CD4-positive, alpha-beta T cell (primary cell): ENCODE data around the gene UBE2I. TPM values are rescaled to one million over a fixed set of nuclear protein-coding genes. Genes with fewer than 3 reads are reported as not detected.

Source experiments
- ATAC-seq: fragments of 200-7000 bp; cut with Tn5 transposase; one replicate; pipeline ENCODE4 v1.10.0; 2022; ENCODE audit warnings: mild to moderate bottlenecking; ENCODE audit not compliant: poor library complexity
- CTCF ChIA-PET: fragments of 350-600 bp; sonication (Branson Sonifier 250); formaldehyde crosslinking; loops from one replicate; lab custom pipeline; 2021; ENCODE audit warnings: antibody characterized with exemption, inconsistent platforms; lab: Charles Lee
- POLR2A ChIA-PET: fragments of 350-600 bp; sonication (Branson Sonifier 250); formaldehyde crosslinking; loops from one replicate; lab custom pipeline; 2021; ENCODE audit warnings: antibody characterized with exemption, inconsistent platforms; lab: Charles Lee
- DNase-seq, 14 experiments: peaks; one replicate each; pipeline ENCODE4 v3.0.0-alpha.2; 2013 to 2020; ENCODE audit warnings: mixed read lengths in 2 of 14
- H3K27ac ChIP-seq, 2 donors: one replicate each; pipeline versions ENCODE4 v1.5.1 to v1.7.0; 2013; ENCODE audit warnings: low read length in 2 of 2, low read depth in 1 of 2, mild to moderate bottlenecking in 1 of 2
- H3K27me3 ChIP-seq, 2 experiments: 1 replicate in 1 of 2; 2 replicates in 1 of 2; pipeline versions ENCODE4 v1.6.1 to v1.7.0; 2013; ENCODE audit warnings: low read length in 2 of 2, control low read depth in 1 of 2, mild to moderate bottlenecking in 1 of 2, moderate library complexity in 1 of 2; ENCODE audit not compliant: insufficient read depth in 2 of 2, control insufficient read depth in 1 of 2
- H3K36me3 ChIP-seq: one replicate; pipeline ENCODE4 v1.6.1; 2013; ENCODE audit warnings: low read length, control low read depth; ENCODE audit not compliant: insufficient read depth
- H3K4me1 ChIP-seq: one replicate; pipeline ENCODE4 v1.6.1; 2013; ENCODE audit warnings: low read length, control low read depth; ENCODE audit not compliant: insufficient read depth
- H3K4me3 ChIP-seq: one replicate; pipeline ENCODE4 v1.5.1; 2013; ENCODE audit warnings: mild to moderate bottlenecking, low read length, moderate library complexity
- H3K9me3 ChIP-seq, 2 experiments: 1 replicate in 1 of 2; 2 replicates in 1 of 2; pipeline versions ENCODE4 v1.6.1 to v1.7.0; 2013; ENCODE audit warnings: low read length in 2 of 2, mild to moderate bottlenecking in 2 of 2, control low read depth in 1 of 2, moderate library complexity in 1 of 2; ENCODE audit not compliant: control insufficient read depth in 1 of 2, insufficient read depth in 1 of 2
- H3K27ac Mint-ChIP-seq: one replicate; pipeline ENCODE4 v1.8.0; 2020; ENCODE audit warnings: mixed read lengths
- H3K27me3 Mint-ChIP-seq: one replicate; pipeline ENCODE4 v1.8.0; 2021; ENCODE audit warnings: mixed read lengths
- H3K36me3 Mint-ChIP-seq: one replicate; pipeline ENCODE4 v1.8.0; 2021; ENCODE audit warnings: low read depth, mixed read lengths
- H3K4me1 Mint-ChIP-seq: one replicate; pipeline ENCODE4 v1.8.0; 2021; ENCODE audit warnings: low read depth, mixed read lengths
- H3K4me3 Mint-ChIP-seq: one replicate; pipeline ENCODE4 v1.8.0; 2020; ENCODE audit warnings: mild to moderate bottlenecking, mixed read lengths
- H3K9me3 Mint-ChIP-seq: one replicate; pipeline ENCODE4 v1.8.0; 2020; ENCODE audit warnings: mixed read lengths
- intact Hi-C, 2 experiments: fragments of 100-400 bp; cut with DNase I in 1 of 2; cut with micrococcal nuclease in 1 of 2; formaldehyde crosslinking; loops; one replicate each; pipeline versions ENCODE4 v1.15.1 to v1.9.0; 2023 to 2025; cut with DNase I, micrococcal nuclease
- total RNA-seq, 174 experiments: library from RNA in 2 of 174; stranded (reverse) in 2 of 174; gene quantifications; one replicate each; pipeline ENCODE4 v1.2.3 and lab custom pipeline; 2021 to 2026
- TF ChIP-seq, protein P1 (sequence below): fragments of 200-600 bp; IDR thresholded peaks from one replicate; pipeline ENCODE4 v1.8.0; 2022; ENCODE audit warnings: antibody characterized with exemption, mild to moderate bottlenecking

UBE2I gene
- total RNA-seq, 2 experiments from 2014 or later, result 247 to 252 TPM

DNA sequence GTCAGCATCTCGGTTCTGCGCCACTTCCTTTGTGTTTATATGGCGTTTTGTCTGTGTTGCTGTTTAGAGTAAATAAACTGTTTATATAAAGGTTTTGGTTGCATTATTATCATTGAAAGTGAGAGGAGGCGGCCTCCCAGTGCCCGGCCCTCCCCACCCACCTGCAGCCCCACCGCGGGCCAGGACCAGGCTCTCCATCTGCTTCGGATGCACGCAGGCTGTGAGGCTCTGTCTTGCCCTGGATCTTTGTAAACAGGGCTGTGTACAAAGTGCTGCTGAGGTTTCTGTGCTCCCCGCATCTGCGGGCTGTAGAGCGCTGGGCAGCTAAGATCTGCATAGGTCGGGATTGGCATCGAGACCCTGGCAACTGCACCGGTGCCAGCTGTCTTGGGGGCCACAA is 15.8 kb downstream of the UBE2I start:
- ChIA-PET CTCF (no interaction called here), POLR2A (no interaction called here)
- peaks cover 0 to 6% of the 10 kb centered on the region in 2 experiments for H3K9me3 ChIP-seq
- DNase-seq (no peak), ATAC-seq (no peak)
- Mint-ChIP-seq H3K27ac (no peak overlapping the region), H3K4me1 (no peaks in the 10 kb centered on the region), H3K9me3 (no peaks in the 10 kb centered on the region), H3K4me3 (no peak overlapping the region), H3K36me3 (peaks cover 26% of the 10 kb centered on the region), H3K27me3 (no peaks in the 10 kb centered on the region)
- intact Hi-C loops, result no loop called here
- H3K27ac ChIP-seq, result no peak overlapping the region
- H3K4me1 ChIP-seq, result no peaks in the 10 kb centered on the region
- H3K4me3 ChIP-seq, result no peak overlapping the region
- TF ChIP-seq, protein P1, sequence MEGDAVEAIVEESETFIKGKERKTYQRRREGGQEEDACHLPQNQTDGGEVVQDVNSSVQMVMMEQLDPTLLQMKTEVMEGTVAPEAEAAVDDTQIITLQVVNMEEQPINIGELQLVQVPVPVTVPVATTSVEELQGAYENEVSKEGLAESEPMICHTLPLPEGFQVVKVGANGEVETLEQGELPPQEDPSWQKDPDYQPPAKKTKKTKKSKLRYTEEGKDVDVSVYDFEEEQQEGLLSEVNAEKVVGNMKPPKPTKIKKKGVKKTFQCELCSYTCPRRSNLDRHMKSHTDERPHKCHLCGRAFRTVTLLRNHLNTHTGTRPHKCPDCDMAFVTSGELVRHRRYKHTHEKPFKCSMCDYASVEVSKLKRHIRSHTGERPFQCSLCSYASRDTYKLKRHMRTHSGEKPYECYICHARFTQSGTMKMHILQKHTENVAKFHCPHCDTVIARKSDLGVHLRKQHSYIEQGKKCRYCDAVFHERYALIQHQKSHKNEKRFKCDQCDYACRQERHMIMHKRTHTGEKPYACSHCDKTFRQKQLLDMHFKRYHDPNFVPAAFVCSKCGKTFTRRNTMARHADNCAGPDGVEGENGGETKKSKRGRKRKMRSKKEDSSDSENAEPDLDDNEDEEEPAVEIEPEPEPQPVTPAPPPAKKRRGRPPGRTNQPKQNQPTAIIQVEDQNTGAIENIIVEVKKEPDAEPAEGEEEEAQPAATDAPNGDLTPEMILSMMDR, result no peak
- H3K27me3 ChIP-seq, result peaks cover 0 to 2% of the 10 kb centered on the region in 2 experiments
- H3K36me3 ChIP-seq, result peaks cover 49% of the 10 kb centered on the region

DNA sequence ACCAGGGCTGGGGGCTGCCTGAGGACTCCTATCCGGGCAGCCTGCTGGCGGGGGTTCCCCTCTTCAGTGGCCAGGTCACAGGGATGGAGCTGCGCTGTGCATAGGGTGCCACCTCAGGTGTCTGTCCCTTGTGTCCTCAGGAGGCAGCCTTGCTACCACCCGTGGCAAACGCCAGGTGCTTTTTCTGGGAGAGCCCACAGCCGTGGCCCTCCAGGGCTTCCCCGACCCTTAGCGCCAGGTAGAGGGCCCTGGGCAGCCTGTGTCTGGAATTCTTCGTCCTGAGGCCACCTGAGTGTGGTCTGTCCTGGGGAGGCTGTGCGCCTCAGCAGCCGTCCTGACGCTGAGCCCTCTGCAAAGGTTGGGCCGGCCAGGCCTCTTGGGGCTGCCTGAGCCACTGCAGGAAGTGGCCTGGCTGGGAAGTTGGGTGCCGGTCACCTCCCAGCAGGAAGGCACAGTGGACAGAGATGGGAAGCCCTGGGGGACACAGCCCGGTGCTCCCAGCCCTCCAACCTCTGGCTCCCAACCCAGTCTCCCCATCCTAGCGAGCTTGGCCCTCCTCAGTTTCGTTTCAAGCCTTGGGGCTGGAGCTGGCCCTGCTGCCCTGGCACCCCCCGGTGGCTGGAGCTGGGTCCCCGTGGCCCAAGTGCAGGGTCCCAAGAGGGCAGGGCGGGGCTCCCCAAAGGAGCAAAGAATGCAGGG is 16.4 kb downstream of the UBE2I start:
- TF ChIP-seq, protein P1, result no peak
- intact Hi-C loops, result no loop called here
- Mint-ChIP-seq H3K4me3 (no peak overlapping the region), H3K36me3 (peaks cover 24% of the 10 kb centered on the region), H3K27ac (no peak overlapping the region), H3K4me1 (no peaks in the 10 kb centered on the region), H3K9me3 (no peaks in the 10 kb centered on the region), H3K27me3 (no peaks in the 10 kb centered on the region)
- POLR2A ChIA-PET, result interaction anchor here (1.4 kb wide), 1 partner anchor 16 kb away, joined by 4 read pairs; the partner anchor contains the start of gene UBE2I
- Histone ChIP-seq H3K4me1 (peaks cover 1% of the 10 kb centered on the region), H3K27me3 (peaks cover 0 to 4% of the 10 kb centered on the region in 2 experiments), H3K4me3 (no peak overlapping the region), H3K9me3 (peaks cover 0 to 12% of the 10 kb centered on the region in 2 experiments), H3K36me3 (peaks cover 44% of the 10 kb centered on the region), H3K27ac (no peak overlapping the region)
- ATAC-seq (no peak), DNase-seq (no peak)
- CTCF ChIA-PET, result no interaction called here

DNA sequence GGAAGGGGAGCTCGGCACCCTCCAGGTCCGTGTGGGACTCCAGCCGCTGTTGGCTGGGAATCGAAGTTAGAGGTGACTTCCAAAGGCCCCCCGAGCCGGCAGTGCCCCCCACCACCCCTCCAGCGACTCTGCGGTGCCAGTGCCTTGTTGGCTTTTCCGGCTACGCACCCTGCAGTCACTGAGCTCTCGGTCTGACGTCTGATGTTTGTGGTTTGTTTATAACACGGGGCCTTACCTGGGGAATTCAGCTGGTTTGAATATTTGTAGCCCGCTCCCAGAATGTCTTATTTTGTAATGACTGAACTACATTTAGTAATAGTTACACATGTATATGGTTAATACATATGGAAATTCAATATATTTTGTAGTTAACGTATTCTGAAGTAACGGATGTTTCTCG is 17.0 kb downstream of the UBE2I start:
- no peak overlapping the region for H3K27ac ChIP-seq
- H3K9me3 ChIP-seq, result peaks cover 0 to 15% of the 10 kb centered on the region in 2 experiments
- POLR2A ChIA-PET, result interaction anchor here (1.4 kb wide), 1 partner anchor 17 kb away, joined by 4 read pairs; the partner anchor contains the start of gene UBE2I
- H3K27me3 ChIP-seq, result peaks cover 3 to 4% of the 10 kb centered on the region in 2 experiments
- CTCF ChIA-PET, result no interaction called here
- H3K4me3 ChIP-seq, result no peak overlapping the region
- H3K4me1 ChIP-seq, result peaks cover 7% of the 10 kb centered on the region
- ATAC-seq (no peak), DNase-seq (no peak)
- H3K36me3 ChIP-seq, result peaks cover 39% of the 10 kb centered on the region
- Mint-ChIP-seq H3K4me3 (no peak overlapping the region), H3K36me3 (peaks cover 24% of the 10 kb centered on the region), H3K27ac (no peak overlapping the region), H3K27me3 (no peaks in the 10 kb centered on the region), H3K4me1 (peaks cover 2% of the 10 kb centered on the region), H3K9me3 (no peaks in the 10 kb centered on the region)
- intact Hi-C loops, result no loop called here
- TF ChIP-seq, protein P1, result no peak
